ENCODE results near the gene FIBP.
"Not testable (repeated sequence)": the region's sequence is repeated elsewhere in the genome, so short reads cannot be mapped to it uniquely, and the experiment has no call there.

Gene FIBP

GRCh38 chr11:65892137-65892540, 3.9 kb upstream of the FIBP start:
- DNase-seq (ENCODE audit: extremely low spot score, insufficient read length, low read depth); FAIRE-seq: not testable (repeated sequence)

GRCh38 chr11:65891219-65892136, 3.2 kb upstream of the FIBP start:
- DNase-seq (ENCODE audit: extremely low spot score, insufficient read length, low read depth) = no peak
- no peak for FAIRE-seq

DNA sequence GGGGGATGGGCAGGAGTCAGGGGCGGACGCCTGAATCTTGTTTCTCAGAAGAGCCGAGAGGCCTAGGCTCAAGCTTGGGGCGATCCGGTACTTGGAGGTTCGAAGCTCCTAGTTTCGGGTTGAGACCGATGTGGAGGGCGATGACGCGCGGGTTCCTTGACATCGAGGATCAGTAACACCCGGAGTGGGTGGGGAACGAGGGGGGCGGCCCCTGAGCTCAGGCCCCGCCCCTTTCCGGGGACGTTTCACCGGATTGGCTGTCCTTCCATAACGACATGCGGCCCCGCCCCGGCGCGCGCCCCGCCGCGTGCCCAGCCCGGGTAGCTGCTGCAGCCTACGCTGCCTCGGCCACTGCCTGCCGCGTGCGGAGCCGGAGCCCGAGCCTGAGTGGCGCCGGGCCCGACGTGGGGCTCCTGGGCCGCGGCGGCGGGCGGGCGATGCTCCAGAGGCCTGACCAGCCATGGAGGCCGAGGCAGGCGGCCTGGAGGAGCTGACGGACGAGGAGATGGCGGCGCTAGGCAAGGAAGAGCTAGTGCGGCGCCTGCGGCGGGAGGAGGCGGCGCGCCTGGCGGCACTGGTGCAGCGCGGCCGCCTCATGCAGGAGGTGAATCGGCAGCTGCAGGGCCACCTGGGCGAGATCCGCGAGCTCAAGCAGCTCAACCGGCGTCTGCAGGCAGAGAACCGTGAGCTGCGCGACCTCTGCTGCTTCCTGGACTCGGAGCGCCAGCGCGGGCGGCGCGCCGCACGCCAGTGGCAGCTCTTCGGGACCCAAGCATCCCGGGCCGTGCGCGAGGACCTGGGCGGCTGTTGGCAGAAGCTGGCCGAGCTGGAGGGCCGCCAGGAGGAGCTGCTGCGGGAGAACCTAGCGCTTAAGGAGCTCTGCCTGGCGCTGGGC, 2.3 kb upstream of the FIBP start, which contains the start of gene CCDC85B:
CCDC85B (plus strand) TSS at position 350 of the 895 bp plus-strand sequence; CDS start at position 461, 111 bp downstream.
- peak; percentile 87 for FAIRE-seq
- DNase-seq (ENCODE audit: extremely low spot score, insufficient read length, low read depth) = peak; percentile 84

DNA sequence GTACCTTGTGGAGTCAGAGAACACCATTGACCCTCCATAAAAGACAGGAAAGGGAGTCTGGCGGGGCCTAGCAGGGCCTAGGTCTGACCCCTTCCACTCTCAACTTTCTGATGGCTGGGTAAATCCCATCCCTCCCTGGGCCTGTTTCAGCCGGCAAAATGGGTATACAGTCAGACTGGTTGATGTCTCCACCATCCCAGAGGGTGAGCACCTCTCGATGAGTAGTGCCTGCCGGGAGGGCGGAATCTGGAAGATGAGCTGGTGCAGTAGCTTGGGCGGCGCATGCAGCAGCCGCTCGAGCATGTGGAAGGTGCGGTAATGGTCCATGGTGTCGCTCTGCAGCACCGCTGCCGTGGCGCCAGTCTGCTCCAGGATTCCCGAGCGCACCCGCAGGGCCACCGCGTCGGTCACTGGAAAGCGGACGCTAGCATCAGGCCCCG, 528 bp downstream of the FIBP start:
- FAIRE-seq = no peak

GRCh38 chr11:65886826-65887722, 1.2 kb downstream of the FIBP start:
- FAIRE-seq = no peak
- DNase-seq (ENCODE audit: extremely low spot score, insufficient read length, low read depth) = no peak

More for the DNA sequence above, 528 bp downstream of the FIBP start:
- DNase-seq (ENCODE audit: extremely low spot score, insufficient read length, low read depth) = no peak

DNA sequence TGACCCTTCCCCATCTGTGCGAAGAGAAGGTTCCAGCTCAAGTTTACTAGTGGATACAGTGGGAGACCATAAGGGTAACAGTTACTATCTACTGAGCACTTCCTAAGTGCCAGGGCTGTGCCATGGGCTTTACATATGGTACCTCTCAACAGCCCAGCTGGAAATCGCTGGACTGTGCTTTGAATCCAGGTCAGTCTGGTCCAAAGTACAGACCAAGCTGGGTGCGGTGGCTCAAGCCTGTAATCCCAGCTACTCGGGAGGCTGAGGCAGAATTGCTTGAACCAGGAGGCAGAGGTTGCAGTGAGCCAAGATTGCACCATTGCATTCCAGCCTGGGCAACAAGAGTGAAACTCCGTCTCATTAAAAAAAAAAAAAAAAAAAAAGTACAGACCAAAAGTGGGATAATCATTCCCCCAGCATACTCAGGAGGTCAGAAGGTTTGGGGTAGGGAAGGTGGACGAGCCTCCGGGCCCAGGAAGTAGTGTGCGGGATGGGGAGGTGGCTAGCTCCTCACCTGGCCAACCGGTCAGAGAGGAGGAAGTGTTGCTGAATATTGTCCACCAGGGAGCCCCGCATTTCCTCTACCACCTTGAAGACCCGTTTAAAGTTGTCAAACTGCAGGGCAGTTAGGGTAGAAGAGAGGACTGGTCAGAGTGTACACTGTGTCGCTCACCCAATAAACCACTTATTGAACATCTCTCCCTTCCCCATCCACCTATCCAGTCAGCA, 2.3 kb downstream of the FIBP start:
- no peak for DNase-seq (ENCODE audit: extremely low spot score, insufficient read length, low read depth)
- FAIRE-seq = no peak

GRCh38 chr11:65885231-65885630, 3.0 kb downstream of the FIBP start:
- DNase-seq (ENCODE audit: extremely low spot score, insufficient read length, low read depth) (no peak), FAIRE-seq (no peak)

GRCh38 chr11:65884716-65885092, 3.6 kb downstream of the FIBP start:
- DNase-seq (ENCODE audit: extremely low spot score, insufficient read length, low read depth) (peak; percentile 72), FAIRE-seq (peak; percentile 84)

DNA sequence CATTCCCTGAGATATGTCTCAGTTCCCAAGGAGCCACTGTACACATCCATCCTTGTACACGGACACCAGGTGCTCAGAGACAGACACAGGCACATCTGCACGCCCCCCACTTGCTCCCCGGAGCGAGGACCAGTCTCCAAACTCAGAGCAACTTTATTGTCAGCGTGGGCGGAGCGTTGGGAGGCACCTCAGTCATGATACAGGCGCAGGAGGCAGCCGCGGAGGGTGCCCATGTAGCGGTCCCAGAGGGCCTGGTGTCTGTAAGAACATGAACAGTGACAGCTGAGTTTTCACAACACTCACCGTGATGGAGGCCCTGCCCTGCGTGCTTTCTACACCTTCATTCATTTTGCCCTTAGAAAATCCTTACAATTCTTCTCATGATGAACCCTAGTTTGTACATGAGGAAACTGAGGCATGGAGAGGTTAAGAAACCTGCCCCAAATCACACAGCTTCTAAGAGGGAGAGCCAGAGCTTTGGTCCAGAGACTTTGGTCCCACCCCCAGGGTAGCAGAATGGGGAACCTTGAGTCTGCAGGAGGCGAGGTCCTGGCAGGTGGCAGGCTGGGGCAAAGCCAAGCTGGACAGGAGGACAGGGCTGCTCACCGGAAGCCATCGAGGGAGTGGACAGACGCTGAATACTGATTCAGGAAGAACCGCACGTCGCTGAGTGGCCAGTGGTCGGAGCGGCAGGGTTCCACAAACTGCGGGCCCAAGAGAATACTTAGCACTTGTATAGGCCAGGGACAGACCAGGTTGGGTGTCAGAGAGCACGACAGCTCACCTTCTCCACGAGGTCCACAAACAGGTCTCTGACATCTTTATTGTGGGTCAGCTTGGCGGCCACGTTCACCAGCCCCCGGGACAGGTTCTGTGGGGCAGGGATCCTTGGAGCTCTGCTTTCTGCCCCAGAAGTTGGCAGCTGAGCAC, 4.2 kb downstream of the FIBP start:
- FAIRE-seq (no peak), DNase-seq (ENCODE audit: extremely low spot score, insufficient read length, low read depth) (no peak)

- FAIRE-seq (no peak), DNase-seq (ENCODE audit: extremely low spot score, insufficient read length, low read depth) (no peak)
Observed at GRCh38 chr11:65883058-65883761, 5.1 kb downstream of the FIBP start.

DNA sequence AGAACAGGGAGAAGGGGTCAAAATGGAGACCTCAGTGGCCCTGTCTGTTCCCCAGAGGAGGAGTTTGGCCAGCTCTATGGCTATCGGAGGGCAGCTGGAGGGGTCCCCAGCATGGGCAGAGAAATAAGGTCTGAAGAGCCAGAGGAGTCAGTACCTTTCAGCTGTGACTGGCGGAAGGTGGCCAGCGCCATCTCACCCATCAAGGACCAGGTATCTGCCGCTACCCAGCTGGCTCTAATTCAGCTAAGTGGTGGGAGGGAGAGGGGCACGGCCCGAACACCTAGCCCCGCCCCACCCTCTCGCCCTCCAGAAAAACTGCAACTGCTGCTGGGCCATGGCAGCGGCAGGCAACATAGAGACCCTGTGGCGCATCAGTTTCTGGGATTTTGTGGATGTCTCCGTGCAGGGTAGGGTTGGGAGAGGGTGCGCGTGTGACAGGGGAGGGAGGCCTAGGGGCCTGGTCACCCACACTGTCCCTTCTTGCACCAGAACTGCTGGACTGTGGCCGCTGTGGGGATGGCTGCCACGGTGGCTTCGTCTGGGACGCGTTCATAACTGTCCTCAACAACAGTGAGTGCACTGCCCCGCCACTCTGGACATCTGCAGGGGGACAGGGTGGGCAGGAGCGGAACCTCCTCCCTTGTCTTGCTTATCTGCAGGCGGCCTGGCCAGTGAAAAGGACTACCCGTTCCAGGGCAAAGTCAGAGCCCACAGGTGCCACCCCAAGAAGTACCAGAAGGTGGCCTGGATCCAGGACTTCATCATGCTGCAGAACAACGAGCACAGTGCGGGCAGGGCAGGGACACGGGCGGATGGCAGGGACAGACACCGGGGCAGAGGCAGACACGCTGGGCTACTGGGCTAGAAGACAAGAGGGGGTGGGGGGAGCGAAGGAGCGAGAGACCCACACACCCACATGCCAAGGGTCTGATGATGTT, 5.9 kb downstream of the FIBP start:
- DNase-seq (ENCODE audit: extremely low spot score, insufficient read length, low read depth) = no peak
- FAIRE-seq = no peak

- DNase-seq (ENCODE audit: extremely low spot score, insufficient read length, low read depth) (no peak), FAIRE-seq (no peak)
Observed at GRCh38 chr11:65880844-65881421, 7.3 kb downstream of the FIBP start.

- no peak for FAIRE-seq
- no peak for DNase-seq (ENCODE audit: extremely low spot score, insufficient read length, low read depth)
Observed at GRCh38 chr11:65880027-65880426, 8.2 kb downstream of the FIBP start.

- no peak for FAIRE-seq
- DNase-seq (ENCODE audit: extremely low spot score, insufficient read length, low read depth) = no peak
Observed at GRCh38 chr11:65879617-65880016, 8.7 kb downstream of the FIBP start, which contains the start of gene CTSW. TSS of gene CTSW (plus strand) at chr11:65879837. CDS start at chr11:65879855, 18 bp downstream.

- DNase-seq (ENCODE audit: extremely low spot score, insufficient read length, low read depth) (peak; percentile 90), FAIRE-seq (peak; percentile 97)
Observed at GRCh38 chr11:65873318-65874156, 14.7 kb downstream of the FIBP start.
